SK-N-SH (cell line): ENCODE data around the gene RCOR3. TPM values are rescaled to one million over a fixed set of nuclear protein-coding genes. Genes with fewer than 3 reads are reported as not detected.

ENCODE experiments used
- CTCF ChIA-PET: fragments of 300-600, 350-600 bp; formaldehyde crosslinking; extraction: SDS; loops from one replicate; lab custom pipeline; 2021; lab: Yijun Ruan, JAX
- POLR2A ChIA-PET: fragments of 350-600 bp; sonication (Branson Sonifier 250); formaldehyde crosslinking; extraction: SDS; loops from one replicate; lab custom pipeline; 2020; ENCODE audit warnings: antibody characterized with exemption, inconsistent platforms; lab: Yijun Ruan, JAX
- DNase-seq: peaks from one replicate; pipeline ENCODE4 v3.0.0; 2012
- H2AFZ ChIP-seq: fragments of 200-600 bp; sonication (generic); 2 replicates; pipeline ENCODE4 v1.8.1; 2016; ENCODE audit warnings: antibody characterized with exemption, mild to moderate bottlenecking, low read depth
- H3F3A ChIP-seq: fragments of 200-600 bp; sonication (generic); replicated peaks from 2 replicates; pipeline ENCODE3; 2016; ENCODE audit warnings: antibody characterized with exemption, mild to moderate bottlenecking; ENCODE audit not compliant: insufficient read depth
- H3K27ac ChIP-seq, 2 experiments: fragments of 200-500 bp in 1 of 2; fragments of 200-600 bp in 1 of 2; sonication (Bioruptor generic) in 1 of 2; sonication (generic), shearing (Covaris generic) in 1 of 2; 2 replicates each; pipeline versions ENCODE4 v1.5.1 to v1.6.1; 2014 to 2016; ENCODE audit warnings: low read depth in 2 of 2, inconsistent platforms in 1 of 2, low read length in 1 of 2, mild to moderate bottlenecking in 1 of 2, mixed read lengths in 1 of 2
- H3K27me3 ChIP-seq: fragments of 200-600 bp; sonication (generic), shearing (Covaris generic); 2 replicates; pipeline ENCODE4 v1.6.1; 2016; ENCODE audit warnings: mixed run types; ENCODE audit not compliant: insufficient read depth
- H3K36me3 ChIP-seq, 2 experiments: fragments of 200-500 bp in 1 of 2; fragments of 200-600 bp in 1 of 2; sonication (Bioruptor generic) in 1 of 2; sonication (generic) in 1 of 2; replicated peaks in 1 of 2; 2 replicates each; pipeline versions ENCODE3 to v1.5.1; 2014 to 2016; ENCODE audit warnings: low read length in 1 of 2, mild to moderate bottlenecking in 1 of 2; ENCODE audit not compliant: insufficient read depth in 2 of 2, control insufficient read depth in 1 of 2
- H3K4me1 ChIP-seq, 2 experiments: fragments of 200-500 bp in 1 of 2; fragments of 200-600 bp in 1 of 2; sonication (Bioruptor generic) in 1 of 2; sonication (generic), shearing (Covaris generic) in 1 of 2; 2 replicates each; pipeline versions ENCODE4 v1.5.1 to v1.6.1; 2014 to 2016; ENCODE audit warnings: low read depth in 1 of 2, low read length in 1 of 2, mixed run types in 1 of 2; ENCODE audit not compliant: insufficient read depth in 2 of 2, control insufficient read depth in 1 of 2
- H3K4me2 ChIP-seq: fragments of 200-600 bp; sonication (generic), shearing (Covaris generic); 2 replicates; pipeline ENCODE4 v1.6.1; 2017; ENCODE audit warnings: mixed run types
- H3K4me3 ChIP-seq, 2 experiments: fragments of 200-500 bp in 1 of 2; fragments of 200-600 bp in 1 of 2; sonication (Bioruptor generic) in 1 of 2; sonication (generic), shearing (Covaris generic) in 1 of 2; 2 replicates each; pipeline versions ENCODE4 v1.5.1 to v1.8.1; 2014 to 2016; ENCODE audit warnings: low read depth in 2 of 2, inconsistent platforms in 1 of 2, low read length in 1 of 2, mild to moderate bottlenecking in 1 of 2, mixed read lengths in 1 of 2, moderate library complexity in 1 of 2
- H3K79me2 ChIP-seq: fragments of 200-600 bp; sonication (generic); 2 replicates; pipeline ENCODE4 v1.8.1; 2017; ENCODE audit warnings: mild to moderate bottlenecking; ENCODE audit not compliant: insufficient read depth
- H3K9ac ChIP-seq: fragments of 200-600 bp; sonication (generic); 2 replicates; pipeline ENCODE4 v1.6.1; 2017; ENCODE audit warnings: mixed run types
- H3K9me2 ChIP-seq: fragments of 200-600 bp; sonication (generic); 2 replicates; pipeline ENCODE4 v1.6.1; 2017; ENCODE audit warnings: mixed run types
- H3K9me3 ChIP-seq: fragments of 200-600 bp; sonication (generic); 2 replicates; pipeline ENCODE4 v1.6.1; 2017; ENCODE audit warnings: mixed run types, mild to moderate bottlenecking, moderate library complexity
- H4K20me1 ChIP-seq: fragments of 200-600 bp; sonication (generic); 2 replicates; pipeline ENCODE4 v1.6.1; 2017; ENCODE audit warnings: mild to moderate bottlenecking, mixed run types; ENCODE audit not compliant: insufficient read depth
- NFIC ChIP-seq: IDR thresholded peaks from 2 replicates; pipeline ENCODE4 v1.4.0; 2012; ENCODE audit warnings: borderline replicate concordance
- RFX5 ChIP-seq: IDR thresholded peaks from 2 replicates; pipeline ENCODE4 v1.6.1; 2012; ENCODE audit warnings: mild to moderate bottlenecking, improper control_type of control experiment, low read length
- TCF12 ChIP-seq: IDR thresholded peaks from 2 replicates; pipeline ENCODE4 v1.4.0; 2012
- YY1 ChIP-seq: IDR thresholded peaks from 2 replicates; pipeline ENCODE4 v1.4.0; 2012; ENCODE audit warnings: low read depth, mild to moderate bottlenecking
- WGBS: methylation state at CpG from one replicate; pipeline ENCODE4 v1.1.6; 2017; ENCODE audit warnings: low lambda C conversion rate; 5-methylcytosine and 5-hydroxymethylcytosine counted together
- polyA plus RNA-seq, 3 experiments: library from polyadenylated mRNA; depleted of rRNA; stranded (reverse); fragments of >200 nt; gene quantifications; 2 replicates each; pipeline ENCODE4 v1.2.3, GENCODE V29; 2012
- TF ChIP-seq, protein P1 (sequence below): IDR thresholded peaks from 2 replicates; pipeline ENCODE4 v1.4.0; 2012; ENCODE audit warnings: low read depth, borderline replicate concordance
- TF ChIP-seq, protein P2 (sequence below): IDR thresholded peaks from 2 replicates; pipeline ENCODE4 v1.4.0; 2012; ENCODE audit warnings: low read depth, borderline replicate concordance
- TF ChIP-seq, protein P3 (sequence below): fragments of 150-350 bp; IDR thresholded peaks from 2 replicates; pipeline ENCODE4 v1.6.1; 2016; ENCODE audit warnings: mild to moderate bottlenecking, low read depth, low read length

The RCOR3 gene
- polyA plus RNA-seq, 1 of the 3 experiments (the other 2 are of a cell fraction), result 18.7 TPM

GRCh38 chr1:211332830-211333229 lies 73.7 kb downstream of the RCOR3 start:
- no peak overlapping the region for H3K9ac ChIP-seq
- H3K4me3 ChIP-seq, result no peak overlapping the region
- H3K9me2 ChIP-seq, result no peaks in the 10 kb centered on the region
- peak overlapping the region in 1 of 2 experiments; percentile 36; a peak in 1 of 4 replicates for H3K27ac ChIP-seq
- H3K79me2 ChIP-seq, result peaks cover 10% of the 10 kb centered on the region; the same call in 1 of the 2 replicates
- H3K9me3 ChIP-seq, result no peaks in the 10 kb centered on the region
- CTCF ChIA-PET, result interaction anchor here (0.7 to 2.5 kb wide), 3 partner anchors 9 to 36 kb away, joined by 3 to 10 read pairs (median 3); no protein-coding TSS in a partner anchor
- TF ChIP-seq, protein P1, sequence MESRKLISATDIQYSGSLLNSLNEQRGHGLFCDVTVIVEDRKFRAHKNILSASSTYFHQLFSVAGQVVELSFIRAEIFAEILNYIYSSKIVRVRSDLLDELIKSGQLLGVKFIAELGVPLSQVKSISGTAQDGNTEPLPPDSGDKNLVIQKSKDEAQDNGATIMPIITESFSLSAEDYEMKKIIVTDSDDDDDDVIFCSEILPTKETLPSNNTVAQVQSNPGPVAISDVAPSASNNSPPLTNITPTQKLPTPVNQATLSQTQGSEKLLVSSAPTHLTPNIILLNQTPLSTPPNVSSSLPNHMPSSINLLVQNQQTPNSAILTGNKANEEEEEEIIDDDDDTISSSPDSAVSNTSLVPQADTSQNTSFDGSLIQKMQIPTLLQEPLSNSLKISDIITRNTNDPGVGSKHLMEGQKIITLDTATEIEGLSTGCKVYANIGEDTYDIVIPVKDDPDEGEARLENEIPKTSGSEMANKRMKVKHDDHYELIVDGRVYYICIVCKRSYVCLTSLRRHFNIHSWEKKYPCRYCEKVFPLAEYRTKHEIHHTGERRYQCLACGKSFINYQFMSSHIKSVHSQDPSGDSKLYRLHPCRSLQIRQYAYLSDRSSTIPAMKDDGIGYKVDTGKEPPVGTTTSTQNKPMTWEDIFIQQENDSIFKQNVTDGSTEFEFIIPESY, result no peak
- TF ChIP-seq RFX5 (no peak), NFIC (no peak), YY1 (no peak)
- TF ChIP-seq, all 33 proteins: peak for 0
- POLR2A ChIA-PET, result no interaction called here
- DNase-seq, result no peak
- no peak overlapping the region for H2AFZ ChIP-seq
- no peaks in the 10 kb centered on the region for H3K27me3 ChIP-seq
- no peaks in the 10 kb centered on the region for H3F3A ChIP-seq
- no peaks in the 10 kb centered on the region for H4K20me1 ChIP-seq
- WGBS, result 90% methylated on average over 2 of the region's 2 CpGs
- no peaks in the 10 kb centered on the region for H3K36me3 ChIP-seq
- H3K4me1 ChIP-seq, result peaks cover 0 to 43% of the 10 kb centered on the region in 2 experiments; a peak in 3 of 4 replicates
- no peak overlapping the region for H3K4me2 ChIP-seq

- Histone ChIP-seq H3K79me2 (peaks cover 10% of the 10 kb centered on the region; the same call in 1 of the 2 replicates), H3K36me3 (no peaks in the 10 kb centered on the region), H3K9ac (no peak overlapping the region), H3K4me3 (no peak overlapping the region), H3K4me2 (no peak overlapping the region), H3K27me3 (no peaks in the 10 kb centered on the region), H3K4me1 (peaks cover 0 to 37% of the 10 kb centered on the region in 2 experiments; a peak in 3 of 4 replicates), H3K9me2 (no peaks in the 10 kb centered on the region), H3K9me3 (no peaks in the 10 kb centered on the region), H3F3A (no peaks in the 10 kb centered on the region), H2AFZ (no peak overlapping the region), H3K27ac (no peak overlapping the region), H4K20me1 (no peaks in the 10 kb centered on the region)
- WGBS, result 80% methylated on average over 1 of the region's 1 CpG
- POLR2A ChIA-PET, result interaction anchor here (0.6 kb wide), 1 partner anchor 142 kb away, joined by 3 read pairs; no protein-coding TSS in a partner anchor
- DNase-seq, result no peak
- TF ChIP-seq, protein P2, sequence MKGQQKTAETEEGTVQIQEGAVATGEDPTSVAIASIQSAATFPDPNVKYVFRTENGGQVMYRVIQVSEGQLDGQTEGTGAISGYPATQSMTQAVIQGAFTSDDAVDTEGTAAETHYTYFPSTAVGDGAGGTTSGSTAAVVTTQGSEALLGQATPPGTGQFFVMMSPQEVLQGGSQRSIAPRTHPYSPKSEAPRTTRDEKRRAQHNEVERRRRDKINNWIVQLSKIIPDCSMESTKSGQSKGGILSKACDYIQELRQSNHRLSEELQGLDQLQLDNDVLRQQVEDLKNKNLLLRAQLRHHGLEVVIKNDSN, result no peak
- TF ChIP-seq, protein P3, sequence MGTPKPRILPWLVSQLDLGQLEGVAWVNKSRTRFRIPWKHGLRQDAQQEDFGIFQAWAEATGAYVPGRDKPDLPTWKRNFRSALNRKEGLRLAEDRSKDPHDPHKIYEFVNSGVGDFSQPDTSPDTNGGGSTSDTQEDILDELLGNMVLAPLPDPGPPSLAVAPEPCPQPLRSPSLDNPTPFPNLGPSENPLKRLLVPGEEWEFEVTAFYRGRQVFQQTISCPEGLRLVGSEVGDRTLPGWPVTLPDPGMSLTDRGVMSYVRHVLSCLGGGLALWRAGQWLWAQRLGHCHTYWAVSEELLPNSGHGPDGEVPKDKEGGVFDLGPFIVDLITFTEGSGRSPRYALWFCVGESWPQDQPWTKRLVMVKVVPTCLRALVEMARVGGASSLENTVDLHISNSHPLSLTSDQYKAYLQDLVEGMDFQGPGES, result no peak
- no peak for TF ChIP-seq TCF12
- TF ChIP-seq YY1, result no peak
- CTCF ChIA-PET, result interaction anchor here (2.5 kb wide), 1 partner anchor 10 kb away, joined by 10 read pairs; no protein-coding TSS in a partner anchor
Measured at GRCh38 chr1:211333906-211334305, 74.7 kb downstream of the RCOR3 start.
